Ovary (tissue), 9 donors: ENCODE measurements around the gene RAB15. TPM values are rescaled to one million over a fixed set of nuclear protein-coding genes. Genes with fewer than 3 reads are reported as not detected.
A peak's percentile ranks its signal among the peaks of the same experiment; 100 is the strongest.

ENCODE experiments used
- DNase-seq, 5 donors: peaks; one replicate each; pipeline ENCODE4 v3.0.0-alpha.2; 2019 to 2020
- H3K27ac ChIP-seq, 2 donors: fragments of 200-600 bp; one replicate each; pipeline versions ENCODE4 v1.5.1 to v1.8.0; 2019 to 2022
- H3K27me3 ChIP-seq: fragments of 200-600 bp; one replicate; pipeline ENCODE4 v1.8.0; 2022
- H3K36me3 ChIP-seq: fragments of 200-600 bp; sonication (generic); one replicate; pipeline ENCODE4 v1.5.1; 2019
- H3K4me1 ChIP-seq: one replicate; pipeline ENCODE4 v1.8.1; 2013; ENCODE audit warnings: mild to moderate bottlenecking, moderate library complexity; ENCODE audit not compliant: insufficient read depth
- H3K4me3 ChIP-seq: fragments of 200-600 bp; sonication (generic); one replicate; pipeline ENCODE4 v1.5.1; 2017
- H3K9me3 ChIP-seq, 2 donors: fragments of 200-600 bp in 1 of 2; sonication (generic) in 1 of 2; one replicate each; pipeline versions ENCODE4 v1.5.1 to v1.8.1; 2013 to 2019; ENCODE audit warnings: mild to moderate bottlenecking in 1 of 2, moderate library complexity in 1 of 2
- EP300 ChIP-seq: sonication (generic); formaldehyde crosslinking; IDR thresholded peaks from one replicate; pipeline ENCODE4 v1.6.1; 2017; ENCODE audit warnings: antibody characterized with exemption
- POLR2A ChIP-seq: fragments of 450-650 bp; IDR thresholded peaks from one replicate; pipeline ENCODE4 v1.6.1; 2017; ENCODE audit warnings: antibody characterized with exemption, mild to moderate bottlenecking, moderate library complexity
- WGBS, 3 donors: extraction: QIAGEN DNeasy Blood & Tissue Kit in 1 of 3; methylation state at CpG; one replicate each; pipeline versions ENCODE4 v1.1.5 to v1.1.7; 2013 to 2017; 5-methylcytosine and 5-hydroxymethylcytosine counted together
- intact Hi-C, 4 donors: fragments of 100-400 bp; cut with DNase I; formaldehyde crosslinking; loops; one replicate each; pipeline versions ENCODE4 v1.11.0 to v1.15.1; 2022 to 2023
- polyA plus RNA-seq, 2 donors: library from polyadenylated mRNA; stranded (reverse); fragments of 200-250 nt in 1 of 2; fragments of 350-450 nt in 1 of 2; fragmentation: Illumina TruSeq in 1 of 2; extraction: RNeasy Lipid Tissue Mini Kit (QIAGEN cat#74804) in 1 of 2; gene quantifications; one replicate each; pipeline ENCODE4 v1.2.3, GENCODE V29; 2013 to 2014
- total RNA-seq, 7 donors: library from RNA; depleted of rRNA in 2 of 7; stranded (reverse); fragments of >200 nt in 2 of 7; fragmentation: NEBNext Ultra II Directional in 3 of 7; extraction: Animal tissue kit (Norgen Biotek cat#: 25700) in 3 of 7; gene quantifications; one replicate each; pipeline versions ENCODE4 v1.1.0 to v1.2.4, GENCODE V29; 2016 to 2023
- TF ChIP-seq, protein P1 (sequence below), 3 donors: fragments of 450-650 bp in 2 of 3; fragments of 200-600 bp in 1 of 3; IDR thresholded peaks; one replicate each; pipeline versions ENCODE4 v1.5.1 to v1.8.0; 2016 to 2022; ENCODE audit warnings: antibody characterized with exemption in 3 of 3, mild to moderate bottlenecking in 1 of 3
- donor health status: DM: no; HTN: no; CAD: no; lungs with moderate emphysema.
- donor health status: DM: no; HTN: no; CAD: no.
- donor health status: Bipolar disorder and iron deficiency.
- donor health status: DM: yes; HTN: yes; CAD: no.
- donor health status: DM: no; HTN: no; CAD: no.
- donor health status: DM: yes; HTN: yes; CAD: no.

Gene RAB15
- total and polyA plus RNA-seq, 9 donors: 0.83 to 5.7 (median 2.5) TPM

DNA sequence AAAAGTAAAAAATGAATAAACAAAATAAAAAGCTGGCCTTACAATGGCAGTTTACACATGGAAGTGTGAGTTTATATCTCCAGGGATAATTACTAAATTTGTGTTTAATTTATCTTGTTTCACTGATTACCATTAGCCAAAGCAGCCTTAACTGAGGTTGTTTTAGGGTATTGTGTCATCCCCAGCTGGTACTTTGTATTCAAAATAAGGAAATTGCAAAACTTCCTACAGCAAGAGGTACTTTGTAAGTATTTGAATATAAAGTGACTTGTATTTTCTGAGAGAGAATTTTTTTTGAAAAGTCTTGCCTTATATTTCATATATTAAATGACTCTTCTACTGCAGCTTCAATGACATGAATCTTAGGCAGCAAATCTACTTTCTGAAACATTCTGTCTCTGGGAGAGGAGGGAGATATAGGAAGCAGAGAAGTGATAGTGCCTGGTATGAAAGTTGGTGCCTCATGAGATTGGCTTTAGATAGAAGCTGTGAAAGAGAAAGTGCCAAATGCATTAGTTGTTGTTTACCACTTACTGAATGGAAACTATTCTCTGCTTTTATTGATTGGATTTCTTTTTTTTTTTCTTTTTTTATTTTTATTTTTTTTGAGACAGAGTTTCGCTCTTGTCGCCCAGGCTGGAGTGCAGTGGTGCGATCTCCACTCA, 21.3 kb upstream of the RAB15 start:
- intact Hi-C loops: no loop called here
- Histone ChIP-seq H3K9me3 (no peaks in the 10 kb centered on the region), H3K27ac (no peak overlapping the region), H3K27me3 (no peaks in the 10 kb centered on the region), H3K36me3 (no peaks in the 10 kb centered on the region), H3K4me1 (peaks cover 1% of the 10 kb centered on the region), H3K4me3 (no peak overlapping the region)
- WGBS, 3 donors: 94 to 97% (median 96%) methylated on average over 3 of the region's 3 CpGs
- TF ChIP-seq POLR2A (no peak), EP300 (no peak)
- TF ChIP-seq, protein P1, sequence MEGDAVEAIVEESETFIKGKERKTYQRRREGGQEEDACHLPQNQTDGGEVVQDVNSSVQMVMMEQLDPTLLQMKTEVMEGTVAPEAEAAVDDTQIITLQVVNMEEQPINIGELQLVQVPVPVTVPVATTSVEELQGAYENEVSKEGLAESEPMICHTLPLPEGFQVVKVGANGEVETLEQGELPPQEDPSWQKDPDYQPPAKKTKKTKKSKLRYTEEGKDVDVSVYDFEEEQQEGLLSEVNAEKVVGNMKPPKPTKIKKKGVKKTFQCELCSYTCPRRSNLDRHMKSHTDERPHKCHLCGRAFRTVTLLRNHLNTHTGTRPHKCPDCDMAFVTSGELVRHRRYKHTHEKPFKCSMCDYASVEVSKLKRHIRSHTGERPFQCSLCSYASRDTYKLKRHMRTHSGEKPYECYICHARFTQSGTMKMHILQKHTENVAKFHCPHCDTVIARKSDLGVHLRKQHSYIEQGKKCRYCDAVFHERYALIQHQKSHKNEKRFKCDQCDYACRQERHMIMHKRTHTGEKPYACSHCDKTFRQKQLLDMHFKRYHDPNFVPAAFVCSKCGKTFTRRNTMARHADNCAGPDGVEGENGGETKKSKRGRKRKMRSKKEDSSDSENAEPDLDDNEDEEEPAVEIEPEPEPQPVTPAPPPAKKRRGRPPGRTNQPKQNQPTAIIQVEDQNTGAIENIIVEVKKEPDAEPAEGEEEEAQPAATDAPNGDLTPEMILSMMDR (IDR thresholded peaks at IDR 0.05): no peak
- DNase-seq: no peak

GRCh38 chr14:64992328-64992885, 20.3 kb upstream of the RAB15 start:
- H3K27me3 ChIP-seq: no peaks in the 10 kb centered on the region
- intact Hi-C loops: no loop called here
- TF ChIP-seq, protein P1 (IDR thresholded peaks at IDR 0.05): no peak
- TF ChIP-seq EP300: no peak
- no peak for TF ChIP-seq POLR2A
- H3K36me3 ChIP-seq: no peaks in the 10 kb centered on the region
- WGBS, 3 donors: 56 to 72% (median 59%) methylated on average over 5 of the region's 5 CpGs
- no peak overlapping the region for H3K4me3 ChIP-seq
- H3K9me3 ChIP-seq: no peaks in the 10 kb centered on the region
- no peak overlapping the region for H3K27ac ChIP-seq
- DNase-seq: peak in 4 of 5 donors; percentile 53 to 65 (median 57)
- H3K4me1 ChIP-seq: peaks cover 1% of the 10 kb centered on the region

DNA sequence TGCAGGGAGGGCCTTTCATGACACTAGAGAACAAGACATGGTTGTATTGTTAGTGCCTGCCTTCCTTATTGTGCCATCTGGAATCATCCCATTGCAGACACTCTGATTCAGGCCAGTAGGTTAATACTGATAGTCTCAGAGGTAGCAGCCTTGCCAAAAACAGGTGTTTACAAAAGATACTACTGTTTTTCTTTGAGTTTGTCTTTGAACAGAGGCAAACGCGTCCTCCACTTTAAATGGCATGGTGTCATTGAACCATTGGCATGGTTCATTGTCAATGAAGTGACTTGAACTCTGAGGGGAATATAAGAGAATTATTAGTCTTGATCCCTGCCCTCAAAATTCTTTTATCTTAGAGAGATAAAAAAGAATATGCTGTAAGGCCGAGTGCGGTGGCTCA, 18.8 kb upstream of the RAB15 start:
- peaks cover 3% of the 10 kb centered on the region for H3K4me1 ChIP-seq
- TF ChIP-seq, protein P1 (IDR thresholded peaks at IDR 0.05): no peak
- TF ChIP-seq POLR2A (no peak), EP300 (no peak)
- intact Hi-C loops: no loop called here
- WGBS, 3 donors: 91 to 93% (median 93%) methylated on average over 4 of the region's 4 CpGs
- H3K4me3 ChIP-seq: no peak overlapping the region
- H3K27ac ChIP-seq: no peak overlapping the region
- DNase-seq: no peak
- no peaks in the 10 kb centered on the region for H3K9me3 ChIP-seq
- H3K36me3 ChIP-seq: no peaks in the 10 kb centered on the region
- no peaks in the 10 kb centered on the region for H3K27me3 ChIP-seq

DNA sequence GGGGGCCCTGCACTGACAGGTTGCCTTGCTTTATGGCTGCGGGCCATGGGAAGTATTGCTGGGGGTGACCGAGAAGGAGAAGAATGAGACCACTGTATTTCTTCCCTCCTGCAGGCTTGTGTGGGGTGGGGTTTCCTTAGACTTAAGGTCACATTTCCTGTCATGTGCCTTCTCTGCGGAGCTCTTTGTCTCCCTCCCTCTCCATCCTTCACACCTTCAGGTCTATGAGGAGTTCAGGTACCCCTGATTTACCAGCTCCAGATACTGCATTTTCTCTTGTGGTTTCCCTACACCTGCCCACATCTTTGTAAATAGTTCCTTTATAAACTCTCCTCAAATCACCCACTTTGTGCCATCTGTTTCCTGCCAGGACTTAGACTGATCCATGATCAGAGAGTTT, 18.2 kb upstream of the RAB15 start:
- intact Hi-C loops: no loop called here
- Histone ChIP-seq H3K9me3 (no peaks in the 10 kb centered on the region), H3K4me1 (peaks cover 3% of the 10 kb centered on the region), H3K27me3 (no peaks in the 10 kb centered on the region), H3K36me3 (no peaks in the 10 kb centered on the region), H3K4me3 (no peak overlapping the region), H3K27ac (no peak overlapping the region)
- WGBS, 3 donors: 85 to 98% (median 90%) methylated on average over 3 of the region's 3 CpGs
- no peak for DNase-seq
- TF ChIP-seq EP300 (no peak), POLR2A (no peak)
- TF ChIP-seq, protein P1 (IDR thresholded peaks at IDR 0.05): no peak
